SJSA1 (cell line): ENCODE data around the gene ARHGAP5. TPM values are rescaled to one million over a fixed set of nuclear protein-coding genes. Genes with fewer than 3 reads are reported as not detected.

Experiments
- DNase-seq, 2 experiments: peaks; one replicate each; pipeline ENCODE4 v3.0.0-alpha.2; 2015 to 2020; ENCODE audit warnings: low spot score in 2 of 2, low read depth in 1 of 2
- H3K27ac ChIP-seq: fragments of 250-450 bp; sonication (Bioruptor Pico); 2 replicates; pipeline ENCODE4 v1.5.1; 2020; ENCODE audit warnings: mild to moderate bottlenecking, moderate library complexity
- H3K27me3 ChIP-seq: fragments of 250-450 bp; sonication (Bioruptor Pico); replicated peaks from 2 replicates; pipeline ENCODE4 v1.5.1; 2020; ENCODE audit warnings: mild to moderate bottlenecking, moderate library complexity
- H3K36me3 ChIP-seq: fragments of 250-450 bp; sonication (Bioruptor Pico); 2 replicates; pipeline ENCODE4 v1.5.1; 2020; ENCODE audit warnings: mild to moderate bottlenecking
- H3K4me1 ChIP-seq: fragments of 250-450 bp; sonication (Bioruptor Pico); replicated peaks from 2 replicates; pipeline ENCODE4 v1.6.1; 2021; ENCODE audit warnings: mild to moderate bottlenecking
- H3K4me3 ChIP-seq: fragments of 250-450 bp; sonication (Bioruptor Pico); 2 replicates; pipeline ENCODE4 v1.5.1; 2020; ENCODE audit warnings: mild to moderate bottlenecking
- H3K9me3 ChIP-seq: fragments of 250-450 bp; sonication (Bioruptor Pico); replicated peaks from 2 replicates; pipeline ENCODE4 v1.5.1; 2020; ENCODE audit warnings: mild to moderate bottlenecking
- total RNA-seq: library from RNA; depleted of rRNA; stranded (reverse); fragments of >200 nt; shearing (Covaris generic); gene quantifications from 2 replicates; pipeline ENCODE4 v1.2.3, GENCODE V29; 2014

The ARHGAP5 gene
- total RNA-seq, 1 experiment from 2014 or later, result 64.8 TPM

GRCh38 chr14:32136027-32136825 is 59.1 kb downstream of the ARHGAP5 start:
- peaks cover 34% of the 10 kb centered on the region for H3K36me3 ChIP-seq
- H3K4me1 ChIP-seq, result no peaks in the 10 kb centered on the region
- no peak overlapping the region for H3K4me3 ChIP-seq
- H3K9me3 ChIP-seq, result no peaks in the 10 kb centered on the region
- no peak overlapping the region for H3K27ac ChIP-seq
- DNase-seq, result no peak
- H3K27me3 ChIP-seq, result no peaks in the 10 kb centered on the region

- no peaks in the 10 kb centered on the region for H3K4me1 ChIP-seq
- H3K9me3 ChIP-seq, result no peaks in the 10 kb centered on the region
- no peaks in the 10 kb centered on the region for H3K27me3 ChIP-seq
- H3K36me3 ChIP-seq, result peaks cover 34% of the 10 kb centered on the region
- H3K4me3 ChIP-seq, result no peak overlapping the region
- H3K27ac ChIP-seq, result no peak overlapping the region
- DNase-seq, result no peak
Measured at GRCh38 chr14:32137313-32137712, 60.2 kb downstream of the ARHGAP5 start.

GRCh38 chr14:32137892-32138291 is 60.8 kb downstream of the ARHGAP5 start:
- Histone ChIP-seq H3K36me3 (peaks cover 34% of the 10 kb centered on the region), H3K4me3 (no peak overlapping the region), H3K9me3 (no peaks in the 10 kb centered on the region), H3K27ac (no peak overlapping the region), H3K27me3 (no peaks in the 10 kb centered on the region), H3K4me1 (no peaks in the 10 kb centered on the region)
- no peak for DNase-seq

- DNase-seq, result no peak
- H3K9me3 ChIP-seq, result no peaks in the 10 kb centered on the region
- peaks cover 40% of the 10 kb centered on the region for H3K36me3 ChIP-seq
- H3K27ac ChIP-seq, result no peak overlapping the region
- no peaks in the 10 kb centered on the region for H3K27me3 ChIP-seq
- no peaks in the 10 kb centered on the region for H3K4me1 ChIP-seq
- no peak overlapping the region for H3K4me3 ChIP-seq
Measured at GRCh38 chr14:32142341-32142740, 65.2 kb downstream of the ARHGAP5 start.

GRCh38 chr14:32142754-32143437 is 65.8 kb downstream of the ARHGAP5 start:
- Histone ChIP-seq H3K9me3 (no peaks in the 10 kb centered on the region), H3K4me3 (no peak overlapping the region), H3K27ac (no peak overlapping the region), H3K4me1 (no peaks in the 10 kb centered on the region), H3K36me3 (peaks cover 40% of the 10 kb centered on the region), H3K27me3 (no peaks in the 10 kb centered on the region)
- no peak for DNase-seq

GRCh38 chr14:32150392-32150791 is 73.3 kb downstream of the ARHGAP5 start:
- Histone ChIP-seq H3K9me3 (no peaks in the 10 kb centered on the region), H3K4me1 (no peaks in the 10 kb centered on the region), H3K27ac (no peak overlapping the region; the same call in 1 of the 2 replicates), H3K27me3 (no peaks in the 10 kb centered on the region), H3K4me3 (no peak overlapping the region), H3K36me3 (peaks cover 57% of the 10 kb centered on the region)
- no peak for DNase-seq

- Histone ChIP-seq H3K36me3 (no peaks in the 10 kb centered on the region), H3K27ac (no peak overlapping the region), H3K27me3 (no peaks in the 10 kb centered on the region), H3K4me1 (no peaks in the 10 kb centered on the region), H3K9me3 (no peaks in the 10 kb centered on the region), H3K4me3 (no peak overlapping the region)
- no peak for DNase-seq
Measured at GRCh38 chr14:32166029-32166428, 88.9 kb downstream of the ARHGAP5 start.

GRCh38 chr14:32166924-32167323 is 89.8 kb downstream of the ARHGAP5 start:
- Histone ChIP-seq H3K9me3 (no peaks in the 10 kb centered on the region), H3K27ac (no peak overlapping the region), H3K27me3 (no peaks in the 10 kb centered on the region), H3K4me1 (no peaks in the 10 kb centered on the region), H3K4me3 (no peak overlapping the region), H3K36me3 (no peaks in the 10 kb centered on the region)
- DNase-seq, result no peak

GRCh38 chr14:32167907-32168306 is 90.8 kb downstream of the ARHGAP5 start:
- no peaks in the 10 kb centered on the region for H3K36me3 ChIP-seq
- H3K9me3 ChIP-seq, result no peaks in the 10 kb centered on the region
- no peaks in the 10 kb centered on the region for H3K4me1 ChIP-seq
- H3K4me3 ChIP-seq, result no peak overlapping the region
- no peak for DNase-seq
- H3K27me3 ChIP-seq, result no peaks in the 10 kb centered on the region
- no peak overlapping the region for H3K27ac ChIP-seq

GRCh38 chr14:32169191-32169590 is 92.1 kb downstream of the ARHGAP5 start:
- Histone ChIP-seq H3K27me3 (no peaks in the 10 kb centered on the region), H3K27ac (no peak overlapping the region), H3K36me3 (no peaks in the 10 kb centered on the region), H3K4me3 (no peak overlapping the region), H3K4me1 (no peaks in the 10 kb centered on the region), H3K9me3 (no peaks in the 10 kb centered on the region)
- DNase-seq, result no peak

- Histone ChIP-seq H3K4me1 (no peaks in the 10 kb centered on the region), H3K36me3 (no peaks in the 10 kb centered on the region), H3K27me3 (no peaks in the 10 kb centered on the region), H3K4me3 (no peak overlapping the region), H3K27ac (no peak overlapping the region), H3K9me3 (no peaks in the 10 kb centered on the region)
- DNase-seq, result no peak
Measured at GRCh38 chr14:32171469-32171868, 94.4 kb downstream of the ARHGAP5 start.

- H3K4me1 ChIP-seq, result no peaks in the 10 kb centered on the region
- H3K4me3 ChIP-seq, result no peak overlapping the region
- no peaks in the 10 kb centered on the region for H3K9me3 ChIP-seq
- H3K36me3 ChIP-seq, result no peaks in the 10 kb centered on the region
- no peak for DNase-seq
- no peak overlapping the region for H3K27ac ChIP-seq
- H3K27me3 ChIP-seq, result no peaks in the 10 kb centered on the region
Measured at GRCh38 chr14:32183151-32184058, 106.3 kb downstream of the ARHGAP5 start.

GRCh38 chr14:32185097-32185496 is 108.0 kb downstream of the ARHGAP5 start:
- no peak for DNase-seq
- H3K27me3 ChIP-seq, result no peaks in the 10 kb centered on the region
- H3K4me3 ChIP-seq, result no peak overlapping the region
- H3K4me1 ChIP-seq, result no peaks in the 10 kb centered on the region
- H3K36me3 ChIP-seq, result no peaks in the 10 kb centered on the region
- no peak overlapping the region for H3K27ac ChIP-seq
- no peaks in the 10 kb centered on the region for H3K9me3 ChIP-seq

GRCh38 chr14:32186248-32186647 is 109.1 kb downstream of the ARHGAP5 start:
- no peak overlapping the region for H3K4me3 ChIP-seq
- H3K36me3 ChIP-seq, result no peaks in the 10 kb centered on the region
- no peaks in the 10 kb centered on the region for H3K9me3 ChIP-seq
- H3K27ac ChIP-seq, result no peak overlapping the region
- no peaks in the 10 kb centered on the region for H3K27me3 ChIP-seq
- H3K4me1 ChIP-seq, result no peaks in the 10 kb centered on the region; the same call in 1 of the 2 replicates
- DNase-seq, result no peak
